Posterior vena cava (tissue), 2 donors: ENCODE data around the gene FRMPD2. TPM values are rescaled to one million over a fixed set of nuclear protein-coding genes. Genes with fewer than 3 reads are reported as not detected.
"Not testable (repeated sequence)": the region's sequence is repeated elsewhere in the genome, so short reads cannot be mapped to it uniquely, and the experiment has no call there.

Experiments used
- DNase-seq: peaks from one replicate; pipeline ENCODE4 v3.0.0-alpha.2; 2020; ENCODE audit warnings: low spot score
- intact Hi-C, 2 donors: fragments of 100-400 bp; cut with DNase I; formaldehyde crosslinking; loops; one replicate each; pipeline versions ENCODE4 v1.14.1 to v1.14.2; 2022 to 2023
- total RNA-seq, 2 donors: library from RNA; stranded (reverse); fragmentation: NEBNext Ultra II Directional; extraction: Animal tissue kit (Norgen Biotek cat#: 25700); gene quantifications; one replicate each; pipeline ENCODE4 v1.2.1, GENCODE V29; 2021
- donor health status: DM: yes; HTN: yes; CAD: no.
- donor health status: DM: yes; HTN: yes; CAD: no.

The FRMPD2 gene
- total RNA-seq, 2 donors from 2014 or later, result not detected

DNA sequence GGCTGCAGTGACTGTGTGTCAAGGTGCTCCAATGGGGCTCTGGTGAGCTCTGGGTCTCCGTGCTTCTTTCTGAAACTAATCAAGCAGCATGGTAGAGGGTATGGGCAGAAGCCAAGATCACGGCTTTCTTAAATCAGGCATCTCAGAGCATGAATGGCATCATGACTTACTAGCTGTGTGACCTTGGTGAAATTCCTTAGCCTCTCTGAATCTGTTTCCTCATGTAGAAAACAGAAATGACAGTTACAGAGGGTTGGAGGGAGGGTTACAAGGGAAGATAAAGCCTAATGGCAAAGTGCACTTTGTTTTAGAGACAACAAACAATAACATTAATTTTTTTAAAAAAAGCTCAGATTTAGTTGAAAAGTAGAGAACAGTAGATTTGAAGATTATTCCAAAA, 34.9 kb downstream of the FRMPD2 start:
- intact Hi-C loops, result no loop called here
- DNase-seq, result no peak

DNA sequence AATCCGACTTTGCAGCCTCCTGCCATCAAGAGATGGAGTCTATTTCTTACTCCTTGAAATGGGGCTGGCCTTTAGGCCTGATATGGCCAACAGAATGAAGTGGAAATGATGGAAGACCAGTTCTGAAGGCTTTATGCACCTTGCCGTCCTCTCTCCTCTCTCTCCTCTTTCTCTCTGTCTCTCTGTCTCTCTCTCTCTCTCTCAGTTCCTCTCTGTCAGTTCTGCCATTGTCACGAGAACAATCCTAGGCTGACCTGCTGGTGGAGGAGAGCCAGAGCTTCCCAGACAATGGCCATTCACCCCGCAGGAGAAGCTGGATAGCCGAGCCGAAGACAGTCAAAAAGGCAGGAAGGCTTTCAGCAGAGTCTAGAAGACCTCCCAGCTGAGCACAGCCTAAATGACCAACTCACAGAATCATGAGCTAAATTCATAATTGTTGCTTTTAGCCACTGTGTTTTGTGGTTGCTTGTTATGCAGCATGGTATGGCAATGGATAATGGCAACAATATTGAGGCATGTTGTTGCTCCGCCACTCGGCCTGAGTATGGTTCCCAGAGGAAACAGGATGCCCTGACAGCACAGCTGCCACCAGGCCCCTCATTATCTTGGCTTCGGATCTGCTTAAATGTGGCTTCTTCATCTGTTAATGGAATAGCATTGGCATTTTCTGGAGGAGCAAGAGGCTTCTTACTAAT, 35.5 kb downstream of the FRMPD2 start:
- intact Hi-C loops, result no loop called here
- DNase-seq, result no peak

DNA sequence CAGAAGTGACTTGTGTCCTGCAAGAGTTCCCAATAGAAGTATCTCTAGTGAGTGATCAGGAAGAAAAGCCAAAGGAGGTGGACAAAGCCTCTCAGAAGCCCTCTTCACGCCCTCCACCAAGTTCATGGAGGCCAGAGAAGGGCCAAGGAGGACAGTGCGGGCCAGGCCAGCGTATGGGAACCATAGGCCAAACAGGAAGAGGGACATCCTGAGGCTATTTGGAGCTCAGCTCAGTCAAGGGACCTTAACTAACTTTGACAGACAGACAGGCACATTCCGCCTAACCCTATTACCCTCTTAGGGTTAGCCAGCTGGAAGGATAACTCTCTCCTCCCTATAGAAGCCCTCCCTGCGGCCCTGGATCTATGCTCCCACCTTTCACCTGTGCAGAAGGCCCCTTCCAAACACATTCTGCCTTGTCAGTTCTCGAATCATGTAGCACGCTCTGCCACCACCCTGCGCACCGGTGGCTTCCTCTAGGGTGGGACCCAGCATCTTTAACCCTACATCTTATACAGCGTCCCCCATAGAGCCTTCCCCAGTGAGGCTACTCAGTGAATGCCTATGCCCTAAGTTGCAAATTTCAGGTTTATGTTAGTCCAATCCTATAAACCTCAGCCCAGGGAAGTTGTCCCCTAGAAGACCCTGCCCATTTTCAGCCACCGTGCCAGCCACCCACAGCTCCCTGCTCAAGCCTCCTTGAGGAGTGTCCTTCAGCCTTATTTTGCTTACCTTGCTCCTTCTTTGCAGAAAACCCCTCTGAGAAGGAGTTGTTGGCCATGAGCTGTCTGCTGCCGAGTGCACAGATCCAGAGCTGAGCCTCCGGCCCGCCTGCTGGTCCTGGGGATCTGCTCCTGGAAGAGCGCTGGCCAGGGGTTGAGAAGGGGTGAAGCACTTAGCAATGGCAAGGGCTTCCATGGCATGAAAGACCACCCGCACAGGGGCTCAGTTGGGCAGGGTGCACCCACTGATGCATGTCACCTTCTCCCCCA, 36.9 kb downstream of the FRMPD2 start:
- intact Hi-C loops, result no loop called here
- no peak for DNase-seq

DNA sequence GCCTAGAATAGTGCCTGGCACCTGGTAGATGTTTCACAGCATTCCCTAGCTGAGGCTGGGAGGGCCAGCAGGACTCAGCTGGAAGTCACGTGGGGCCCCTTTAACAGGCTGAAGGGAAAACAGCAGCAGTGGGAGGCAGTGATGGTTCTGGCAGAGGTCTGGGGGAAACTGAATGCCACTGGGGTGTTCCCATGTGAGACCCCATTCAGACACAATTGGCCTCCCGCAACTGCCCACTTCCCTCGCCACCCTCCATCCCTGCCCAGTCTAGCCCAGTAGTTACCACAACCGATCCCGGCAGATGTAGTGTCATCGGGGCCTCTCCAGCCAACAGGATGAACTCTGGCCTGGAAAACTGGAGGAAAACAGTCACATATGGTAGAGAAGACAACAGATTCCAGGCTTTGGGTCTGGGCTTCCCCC, 38.3 kb downstream of the FRMPD2 start:
- DNase-seq, result no peak

DNA sequence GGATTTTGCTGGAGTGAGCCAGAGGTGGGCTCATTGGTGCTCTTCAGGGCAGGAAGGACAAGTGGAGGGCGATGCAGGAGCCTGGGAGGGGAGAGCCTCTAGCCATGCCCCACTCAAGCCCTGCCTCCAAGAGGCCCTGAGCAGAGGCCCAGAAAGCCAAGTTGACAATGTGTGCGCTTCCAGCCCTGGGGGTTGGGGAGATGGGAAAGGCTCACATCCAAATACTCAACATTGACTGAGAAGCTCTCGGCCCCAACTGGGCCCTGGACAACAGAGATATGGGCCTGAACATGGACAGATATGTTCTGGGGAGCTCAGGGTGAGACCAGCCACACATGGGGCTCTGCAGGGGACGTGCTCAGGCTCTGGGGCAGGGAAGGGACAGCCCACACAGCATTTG, 39.0 kb downstream of the FRMPD2 start:
- DNase-seq, result no peak
- intact Hi-C loops, result no loop called here

More for the DNA sequence above, 38.3 kb downstream of the FRMPD2 start:
- intact Hi-C loops, result no loop called here

DNA sequence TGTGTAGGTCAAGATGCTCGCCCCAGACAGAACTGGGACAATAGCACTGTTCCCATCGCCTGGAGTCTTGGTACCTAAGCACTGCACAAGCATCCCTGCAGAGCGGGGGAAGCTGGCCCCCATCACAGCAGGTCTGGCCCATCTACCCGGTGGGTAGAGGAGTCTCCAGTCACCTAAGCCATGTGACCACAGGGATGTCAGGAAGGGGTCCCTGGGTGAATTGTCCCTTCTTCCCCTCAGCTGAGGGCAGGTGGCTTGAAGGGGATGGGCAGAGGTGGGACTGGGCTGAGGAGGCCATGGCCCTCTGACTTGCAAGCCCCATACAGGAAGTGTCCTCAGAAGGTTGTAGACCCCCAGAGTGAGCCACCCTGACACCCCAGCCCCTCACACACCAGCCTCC, 39.7 kb downstream of the FRMPD2 start:
- DNase-seq, result no peak
- intact Hi-C loops, result no loop called here

DNA sequence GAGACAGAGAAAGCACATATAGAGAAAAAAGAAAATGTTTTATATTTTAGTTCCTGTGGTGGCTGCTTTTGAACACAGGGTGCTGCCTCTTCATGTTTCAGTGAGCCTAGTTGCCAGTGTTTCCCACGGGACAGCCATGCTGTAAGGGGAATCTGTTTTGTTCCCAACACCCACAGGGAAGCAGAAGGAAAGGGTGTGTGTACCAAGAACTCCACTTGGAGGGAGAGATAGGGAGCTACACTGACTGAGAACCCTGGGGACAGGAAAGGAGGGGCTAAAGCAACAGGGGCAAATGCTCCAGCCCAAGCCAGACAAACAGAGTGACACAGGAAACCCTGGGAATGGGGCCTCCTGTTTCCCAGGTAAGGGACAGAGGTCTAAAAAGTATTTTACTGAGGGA, 40.2 kb downstream of the FRMPD2 start:
- intact Hi-C loops, result no loop called here
- DNase-seq, result no peak

DNA sequence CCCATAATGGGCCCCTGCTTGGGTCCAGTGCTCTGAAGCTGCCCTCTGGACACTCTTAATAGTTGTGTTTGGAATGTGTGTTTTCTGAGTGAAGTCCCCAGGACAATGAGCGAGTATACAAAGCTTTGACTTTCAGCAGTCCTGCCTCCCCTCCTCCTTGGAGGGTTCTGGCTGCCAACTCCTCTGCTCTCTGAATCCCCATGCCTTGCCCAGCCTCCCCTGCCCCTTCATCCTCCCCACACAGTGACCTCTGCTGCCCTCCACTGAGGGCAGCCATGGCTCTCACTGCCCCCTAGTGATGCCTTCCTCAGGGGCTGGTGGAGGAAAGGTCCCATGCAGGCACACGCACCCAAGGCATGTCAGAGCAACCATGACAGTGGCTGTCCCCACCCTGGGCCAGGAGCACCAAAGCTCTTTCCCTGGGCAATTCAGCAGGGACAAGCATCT, 40.9 kb downstream of the FRMPD2 start:
- intact Hi-C loops, result no loop called here
- DNase-seq, result no peak

DNA sequence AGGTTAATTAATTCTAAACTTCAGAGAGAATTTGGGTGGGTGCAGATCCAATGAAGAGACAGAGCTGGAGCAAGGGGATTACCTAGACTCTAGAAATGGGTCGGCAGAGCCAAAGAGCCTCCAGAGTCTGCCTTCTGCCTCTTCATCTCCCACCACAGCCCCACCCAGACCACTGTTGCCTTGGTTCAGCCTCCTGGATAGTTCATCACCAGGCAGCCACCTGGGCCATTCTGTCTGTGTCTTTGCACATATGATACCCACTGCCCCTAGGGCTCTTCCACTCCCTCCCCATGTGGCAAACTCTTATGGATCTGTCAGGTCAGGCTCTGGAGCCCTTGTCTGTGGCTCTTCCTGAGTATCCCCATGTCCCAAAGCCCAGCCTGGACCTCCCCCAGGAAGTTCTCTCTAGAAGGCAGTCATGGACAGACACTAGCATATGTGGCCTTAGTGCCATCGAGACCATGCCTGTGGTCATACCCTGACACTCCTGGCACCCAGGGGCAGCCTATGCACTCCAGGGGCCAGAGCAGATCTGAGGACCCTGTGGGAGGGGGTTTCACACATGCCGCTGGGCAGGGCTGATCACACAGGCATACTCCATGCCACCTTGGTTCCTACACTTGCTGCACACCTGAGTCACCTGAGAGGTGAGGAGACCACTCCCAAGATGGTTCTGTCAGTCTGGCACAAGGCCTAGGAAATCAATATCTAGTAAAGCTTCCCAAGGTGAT, 41.6 kb downstream of the FRMPD2 start:
- intact Hi-C loops, result no loop called here

DNA sequence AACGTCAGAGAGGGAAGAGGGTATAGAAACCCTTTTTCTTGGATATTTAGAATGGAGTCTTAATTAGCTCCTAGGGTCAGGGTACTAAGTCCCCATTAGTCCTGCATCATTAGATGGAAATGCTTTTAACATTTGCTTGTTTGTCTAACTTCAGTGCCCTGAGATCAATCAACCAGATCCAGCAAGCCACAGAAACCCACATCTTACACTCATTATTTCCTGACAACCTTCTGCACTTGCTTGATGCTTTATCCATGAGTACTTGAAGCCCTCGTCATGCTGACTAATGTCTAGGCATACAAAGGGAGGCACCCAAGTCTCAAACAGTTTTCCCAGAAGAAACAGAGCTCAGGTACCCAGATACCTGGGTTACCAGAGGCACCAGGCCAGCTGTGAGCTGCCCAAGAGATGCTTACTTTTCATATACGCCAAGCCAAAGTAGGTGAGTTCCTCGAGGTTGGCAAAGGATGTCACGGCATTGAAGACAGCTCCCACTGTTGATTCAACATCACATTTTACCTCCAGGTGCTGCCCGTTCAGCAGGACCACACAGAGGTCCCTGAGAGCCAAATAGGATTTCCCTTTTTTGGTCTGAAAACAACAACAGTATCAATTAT, 42.7 kb downstream of the FRMPD2 start:
- intact Hi-C loops, result no loop called here
- no peak for DNase-seq

More for the DNA sequence above, 41.6 kb downstream of the FRMPD2 start:
- DNase-seq, result no peak

DNA sequence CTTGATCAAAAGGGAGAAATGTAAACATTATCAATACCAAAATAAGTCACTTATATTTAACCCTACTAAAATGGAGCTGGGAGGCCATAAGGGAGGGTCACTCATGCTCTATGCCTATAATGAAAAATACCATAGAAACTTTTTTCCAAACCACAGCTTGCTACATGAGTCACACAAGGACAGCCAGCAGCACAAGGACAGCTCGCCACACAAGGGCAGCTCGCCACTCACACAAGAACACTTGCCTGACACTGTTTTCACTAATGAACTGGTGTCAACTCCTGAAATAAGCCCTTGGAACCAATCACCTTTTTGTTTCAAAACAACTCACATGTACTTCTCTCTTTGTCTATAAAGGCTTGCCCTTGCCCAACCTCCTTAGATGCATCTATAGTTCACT, 43.3 kb downstream of the FRMPD2 start:
- intact Hi-C loops, result no loop called here
- no peak for DNase-seq

DNA sequence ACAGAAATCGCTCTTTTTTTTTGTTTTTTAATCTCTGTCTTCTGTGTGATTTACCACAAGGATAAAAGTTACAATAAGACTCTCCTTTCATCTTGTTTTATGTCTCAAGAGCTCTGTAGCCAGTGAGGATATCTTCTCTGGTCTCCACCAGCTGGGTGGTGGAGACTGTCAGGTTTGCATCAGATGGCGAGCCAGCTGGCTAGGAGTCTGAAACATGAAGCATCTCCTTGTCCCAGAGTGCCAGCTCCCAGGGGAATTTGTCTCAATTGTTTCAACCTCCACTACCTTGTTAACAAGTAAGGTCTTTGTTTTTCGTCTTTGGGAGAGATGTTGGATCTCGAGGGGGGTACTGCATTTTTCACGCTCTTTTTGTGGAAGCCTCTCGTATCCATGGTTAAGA, 47.3 kb downstream of the FRMPD2 start:
- DNase-seq, result no peak
- intact Hi-C loops, result no loop called here

DNA sequence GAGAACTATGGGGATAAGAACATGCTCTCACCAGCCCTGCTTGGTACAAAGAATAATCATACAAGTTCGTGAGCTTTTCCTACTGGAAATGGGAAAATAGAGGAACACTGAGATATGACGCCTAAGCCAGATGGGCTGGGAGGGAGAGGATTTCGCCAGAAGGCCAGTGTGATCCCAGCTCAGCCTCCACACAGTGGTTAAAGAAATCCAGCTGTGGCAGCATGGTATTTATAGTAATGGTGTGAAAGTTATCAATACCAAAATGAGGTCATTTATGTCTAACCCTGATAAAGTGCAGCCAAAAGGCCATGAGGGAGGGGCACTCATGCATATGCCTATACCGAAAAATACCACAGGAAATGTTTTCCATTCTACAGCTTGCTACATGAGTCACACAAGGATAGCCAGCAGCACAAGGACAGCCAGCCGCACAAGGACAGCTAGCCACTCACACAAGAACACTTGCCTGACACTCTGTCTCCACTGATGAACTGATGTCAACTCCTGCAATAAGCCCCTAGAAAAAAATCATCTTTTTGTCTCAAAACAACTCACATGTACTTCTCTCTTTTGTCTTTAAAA, 49.4 kb downstream of the FRMPD2 start:
- no peak for DNase-seq
- intact Hi-C loops, result no loop called here

DNA sequence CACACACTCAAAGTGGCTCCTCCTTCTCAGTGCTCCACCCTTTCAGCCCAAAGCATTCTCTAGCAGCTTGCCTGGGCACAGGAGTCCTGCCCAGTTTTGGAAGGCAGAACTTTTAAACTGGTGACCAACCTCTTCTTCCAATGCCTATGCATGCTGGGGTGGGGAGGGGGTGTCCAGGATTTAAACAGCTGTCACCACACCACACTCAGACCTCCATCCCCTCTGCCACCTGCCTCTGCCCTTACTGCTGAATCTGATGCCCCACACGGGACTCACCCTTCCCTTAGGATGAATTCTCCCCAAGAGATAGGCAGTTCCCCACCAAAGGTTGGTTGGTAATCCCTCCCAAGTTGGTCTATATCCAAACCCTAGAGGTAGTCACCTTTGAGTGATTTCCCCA, 50.2 kb downstream of the FRMPD2 start:
- intact Hi-C loops, result no loop called here
- no peak for DNase-seq

DNA sequence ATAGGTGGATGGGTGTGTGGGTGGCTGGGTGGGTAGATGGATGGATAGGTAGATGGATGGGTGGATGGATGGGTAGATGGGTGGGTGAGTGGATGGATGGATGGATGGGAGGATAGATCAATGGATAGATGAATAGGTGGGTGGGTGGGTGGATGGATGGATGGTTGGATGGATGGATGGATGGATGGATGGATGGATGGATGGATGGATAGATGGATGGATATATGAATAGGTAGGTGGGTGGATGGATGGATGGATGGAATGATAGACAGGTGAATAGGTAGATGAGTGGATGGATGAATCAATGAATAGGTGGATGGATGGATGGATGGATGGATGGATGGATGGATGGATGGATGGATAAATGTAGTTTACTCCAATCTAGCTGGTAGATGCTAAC, 52.7 kb downstream of the FRMPD2 start:
- DNase-seq, result no peak
- intact Hi-C loops, result no loop called here

DNA sequence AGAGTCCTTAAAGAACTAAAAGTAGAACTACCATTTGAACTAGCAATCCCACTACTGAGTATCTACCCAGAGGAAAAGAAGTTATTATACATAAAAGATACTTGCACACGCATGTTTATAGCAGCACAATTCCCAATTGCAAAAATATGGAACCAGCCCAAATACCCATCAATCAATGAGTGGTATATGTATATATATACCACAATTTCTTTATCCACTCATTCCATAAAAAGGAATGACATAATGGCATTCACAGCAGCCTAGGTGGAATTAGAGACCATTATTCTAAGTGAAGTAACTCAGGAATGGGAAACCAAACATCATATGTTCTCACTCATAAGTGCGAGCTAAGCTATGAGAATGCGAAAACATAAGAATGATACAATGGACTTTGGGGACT, 53.5 kb downstream of the FRMPD2 start:
- DNase-seq, intact Hi-C loops: not testable (repeated sequence)

DNA sequence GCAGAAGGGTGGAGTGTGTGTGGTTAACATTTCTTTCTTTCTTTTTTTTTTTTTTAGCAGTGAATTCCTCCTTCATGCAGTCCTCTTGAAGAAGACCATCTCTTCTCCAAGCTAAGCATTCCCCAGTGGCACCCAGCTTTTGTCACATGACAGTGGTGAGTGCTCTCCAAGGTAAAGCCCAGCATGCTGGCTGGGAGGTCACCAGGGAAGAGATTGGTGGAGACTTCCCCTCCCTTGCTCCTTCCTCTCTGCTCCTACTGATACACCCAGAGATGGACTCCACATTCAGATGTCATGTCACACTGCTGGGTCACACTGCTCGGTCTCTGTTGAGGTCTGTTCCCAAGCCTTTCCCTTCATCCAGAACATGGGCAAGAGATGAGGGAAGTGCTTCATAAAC, 55.3 kb downstream of the FRMPD2 start:
- no peak for DNase-seq
- intact Hi-C loops, result no loop called here

DNA sequence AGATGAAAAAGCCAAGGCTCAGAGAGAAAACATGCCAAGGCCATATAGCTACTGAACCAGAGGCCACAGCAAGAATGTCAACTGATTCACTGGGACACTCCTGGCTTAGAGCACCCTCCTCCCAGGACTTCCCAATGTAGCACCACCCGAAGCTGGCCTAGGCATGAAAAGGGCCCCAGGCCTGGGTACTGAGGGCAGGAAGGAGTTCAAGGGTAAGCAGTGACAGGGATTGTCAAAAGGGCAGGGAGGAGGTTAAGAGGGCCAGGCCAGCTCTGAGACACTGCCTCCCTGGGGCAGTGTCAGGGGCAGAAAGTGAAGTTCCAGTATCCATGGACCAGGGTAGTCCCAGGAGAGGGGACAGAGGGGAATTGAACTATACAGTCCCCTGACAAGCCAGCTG, 57.8 kb downstream of the FRMPD2 start:
- no peak for DNase-seq
- intact Hi-C loops, result no loop called here

DNA sequence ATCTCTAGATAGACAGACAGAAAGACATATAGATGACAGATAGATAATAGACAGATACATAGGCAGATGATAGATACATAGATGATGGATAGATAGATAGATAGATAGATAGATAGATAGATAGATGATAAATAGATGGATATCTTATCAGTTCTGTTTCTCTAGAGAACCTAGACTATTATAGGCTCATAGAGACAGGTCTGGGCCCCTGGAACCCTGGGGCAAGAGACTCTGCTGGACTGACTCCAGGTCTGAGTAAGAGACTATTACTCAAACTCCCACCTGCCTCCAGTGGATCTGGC, 58.3 kb downstream of the FRMPD2 start:
- DNase-seq, result no peak
- intact Hi-C loops, result no loop called here
